GM18511 (cell line): ENCODE results near the gene MYO5C.

ENCODE experiments used
- ATAC-seq: cut with Tn5 transposase; IDR thresholded peaks from one replicate; pipeline ENCODE4 v1.9.1; 2021; ENCODE audit warnings: mild to moderate bottlenecking, moderate library complexity; ENCODE audit not compliant: unreplicated experiment

MYO5C gene

DNA sequence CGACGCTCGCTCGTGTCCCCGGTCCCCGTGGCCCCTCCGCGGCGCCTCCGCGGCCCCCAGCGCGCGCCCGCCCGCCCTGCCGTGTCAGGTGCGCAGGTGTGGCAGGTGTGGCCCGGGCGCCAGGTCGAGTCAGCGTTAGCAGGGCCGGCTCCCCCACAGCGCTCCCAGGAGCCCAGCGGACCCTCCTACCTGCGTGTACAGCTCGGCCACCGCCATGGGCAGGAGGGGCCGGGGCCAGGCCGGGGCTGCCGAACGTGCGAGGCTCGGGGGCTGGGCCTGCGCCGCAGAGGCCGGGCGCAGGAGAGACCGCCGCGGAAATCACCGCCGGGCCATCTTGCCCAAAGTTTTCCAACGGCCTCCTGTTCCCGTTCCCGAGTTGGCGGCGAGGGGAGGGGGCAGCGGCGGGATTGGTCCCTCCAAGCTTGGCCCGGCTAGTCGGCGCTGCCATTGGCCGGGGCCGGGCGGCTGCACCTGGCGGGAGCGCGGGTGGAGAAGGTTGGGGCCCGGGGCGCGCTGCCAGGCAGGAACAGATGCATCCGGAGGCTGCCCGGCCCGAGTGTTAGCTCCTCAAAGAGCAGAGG, at the start of gene MYO5C:
Gene MYO5C (minus strand): TSS at position 384 of the 581 bp plus-strand sequence. CDS start 168 bp downstream, at position 216.
- no peak for ATAC-seq

DNA sequence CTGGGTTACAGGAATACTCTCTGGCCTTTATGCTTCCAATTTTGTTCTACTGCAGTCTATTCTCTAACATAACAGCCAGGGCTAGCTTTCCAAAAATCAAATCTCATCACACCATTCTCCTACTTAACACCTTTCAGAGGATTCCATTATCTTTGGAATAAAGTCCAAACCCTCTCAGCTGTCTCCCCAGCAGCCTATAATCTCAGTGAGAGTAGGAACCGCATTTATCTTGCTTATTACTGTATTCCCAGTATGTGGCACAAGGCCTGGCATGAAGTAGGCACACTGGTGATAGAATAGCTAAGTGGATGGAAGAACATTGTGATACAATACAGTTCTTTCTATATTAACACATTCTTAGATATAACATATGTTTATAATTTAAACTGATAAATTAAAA, 49.0 kb upstream of the MYO5C start:
- ATAC-seq: no peak

- ATAC-seq: no peak
Measured at GRCh38 chr15:52343831-52344230, 48.2 kb upstream of the MYO5C start.

DNA sequence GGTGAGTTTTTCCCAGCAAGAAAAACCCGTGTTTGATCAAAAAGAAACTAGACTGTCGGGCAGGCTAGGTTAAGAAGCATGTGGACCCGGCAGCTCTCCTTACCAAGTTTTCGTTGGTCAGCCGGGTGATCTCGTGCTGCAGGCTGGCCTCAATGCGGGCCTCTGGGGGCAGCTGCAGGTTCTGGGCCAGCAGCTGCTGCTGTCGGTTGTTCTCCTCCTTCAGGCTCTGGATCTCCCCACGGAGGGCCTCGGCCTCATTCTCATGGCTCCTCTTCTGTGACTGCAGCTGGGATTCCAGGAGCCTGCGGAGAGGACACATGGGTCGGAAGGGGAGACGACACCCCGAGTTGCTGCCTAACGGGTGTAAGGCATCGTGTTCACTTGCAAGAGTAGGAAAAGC, 44.5 kb upstream of the MYO5C start:
- ATAC-seq: no peak

DNA sequence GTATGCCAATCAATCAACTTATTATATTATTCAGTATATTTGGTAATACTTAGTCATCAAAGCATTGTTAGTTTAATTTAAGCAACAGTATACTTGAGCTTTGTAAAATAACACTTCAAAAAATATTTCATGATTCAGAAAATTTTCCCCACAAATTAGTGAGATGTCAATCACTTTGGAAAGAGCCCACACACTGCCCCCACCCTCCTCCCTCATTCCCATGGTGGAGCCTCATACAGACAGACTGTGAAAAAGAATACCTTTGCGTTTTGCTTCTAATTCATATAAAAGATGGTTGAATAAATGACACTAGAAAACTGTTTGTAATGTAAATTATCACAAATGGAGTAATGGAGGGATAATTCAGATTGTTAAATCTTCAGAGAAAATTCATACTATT, 43.3 kb upstream of the MYO5C start:
- no peak for ATAC-seq

- no peak for ATAC-seq
Measured at GRCh38 chr15:52338058-52338457, 42.5 kb upstream of the MYO5C start.

DNA sequence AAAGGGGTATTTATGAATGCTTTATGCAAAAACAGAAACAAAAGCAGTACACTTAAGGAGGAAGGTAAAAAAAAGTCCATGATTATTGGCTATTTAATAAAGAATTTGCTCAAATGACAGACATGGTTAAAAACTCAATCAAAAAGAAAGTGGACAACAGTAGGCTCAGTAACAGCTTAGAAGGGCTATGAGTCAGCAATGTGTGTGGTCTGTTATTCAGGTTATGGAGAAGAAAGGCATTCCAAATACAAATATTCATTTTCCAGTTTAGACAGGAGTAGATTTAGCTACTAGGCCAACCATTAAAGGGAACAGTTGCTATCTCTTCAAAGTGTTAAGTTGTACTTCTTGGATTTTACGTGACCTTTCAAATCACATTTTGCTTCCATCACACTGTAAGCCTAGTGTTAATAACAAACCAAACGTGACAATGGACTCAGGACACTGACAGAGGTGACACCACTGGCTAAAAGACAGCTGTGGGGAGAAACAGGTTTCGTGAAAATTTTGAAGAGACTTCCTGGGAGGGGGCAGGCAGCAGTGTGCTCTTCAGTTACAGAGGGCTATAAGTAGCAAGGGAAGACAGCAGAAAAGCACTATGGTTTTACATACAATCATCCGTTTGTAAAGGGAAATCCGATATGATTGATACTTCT, 41.7 kb upstream of the MYO5C start:
- ATAC-seq: no peak

GRCh38 chr15:52336529-52336928, 40.9 kb upstream of the MYO5C start:
- ATAC-seq: no peak

GRCh38 chr15:52334491-52335160, 39.0 kb upstream of the MYO5C start:
- ATAC-seq: no peak

DNA sequence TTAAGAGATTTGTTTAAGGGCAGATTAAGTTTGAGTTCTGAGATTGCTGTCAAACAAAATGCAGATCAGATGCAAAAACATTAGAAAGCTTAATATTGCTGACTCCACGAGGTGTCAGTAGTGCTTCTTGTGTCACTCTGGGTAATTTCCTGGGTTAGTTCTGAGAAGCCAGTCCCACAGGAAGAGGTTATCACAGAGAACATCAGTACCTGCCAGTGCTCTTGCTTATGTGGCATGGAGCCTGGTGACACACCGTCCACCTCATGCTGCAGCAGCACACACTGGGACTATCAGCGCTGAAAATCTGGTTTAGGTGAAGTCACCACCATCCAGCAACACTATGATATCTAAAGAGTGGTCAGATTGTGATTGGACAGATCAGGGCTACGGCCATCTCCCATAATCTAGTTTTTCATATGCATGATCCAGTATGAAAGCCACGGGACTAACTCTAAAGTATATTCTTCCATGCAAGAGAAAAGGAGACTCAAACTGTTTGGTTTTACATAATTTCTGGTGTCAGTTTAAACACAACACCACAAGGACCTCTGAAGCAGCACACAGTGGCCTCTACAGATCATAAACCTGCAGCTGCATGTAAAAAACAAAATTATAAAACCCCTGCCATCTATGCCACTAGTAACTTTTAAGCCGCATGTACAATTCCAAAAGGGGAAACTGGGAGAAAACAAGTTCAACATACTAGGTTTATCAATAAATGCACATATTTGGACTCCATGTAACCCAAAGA, 36.1 kb upstream of the MYO5C start:
- peak; percentile 93 for ATAC-seq

GRCh38 chr15:52329987-52330386, 34.4 kb upstream of the MYO5C start:
- no peak for ATAC-seq

DNA sequence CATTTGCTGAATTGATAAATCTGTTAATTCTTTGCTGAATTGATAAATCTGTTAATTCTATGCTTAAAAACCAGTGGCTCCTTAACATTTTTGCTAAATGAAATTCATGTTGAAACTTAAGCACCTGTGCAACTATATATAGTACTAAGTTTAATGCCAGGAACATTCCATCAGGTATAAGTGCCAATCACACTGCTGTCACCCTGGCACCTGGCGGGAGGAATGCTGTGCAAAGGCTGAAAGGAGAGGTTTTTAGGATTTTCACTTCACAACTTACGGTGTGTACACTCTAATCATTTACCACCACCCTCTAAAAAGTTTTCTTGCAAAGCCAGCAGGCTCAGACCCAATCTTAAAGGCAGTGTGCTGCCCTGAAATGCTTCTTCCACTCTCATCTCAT, 33.5 kb upstream of the MYO5C start:
- ATAC-seq: no peak

GRCh38 chr15:52328680-52329079, 33.1 kb upstream of the MYO5C start:
- ATAC-seq: no peak

GRCh38 chr15:52326756-52327155, 31.2 kb upstream of the MYO5C start:
- ATAC-seq: no peak

DNA sequence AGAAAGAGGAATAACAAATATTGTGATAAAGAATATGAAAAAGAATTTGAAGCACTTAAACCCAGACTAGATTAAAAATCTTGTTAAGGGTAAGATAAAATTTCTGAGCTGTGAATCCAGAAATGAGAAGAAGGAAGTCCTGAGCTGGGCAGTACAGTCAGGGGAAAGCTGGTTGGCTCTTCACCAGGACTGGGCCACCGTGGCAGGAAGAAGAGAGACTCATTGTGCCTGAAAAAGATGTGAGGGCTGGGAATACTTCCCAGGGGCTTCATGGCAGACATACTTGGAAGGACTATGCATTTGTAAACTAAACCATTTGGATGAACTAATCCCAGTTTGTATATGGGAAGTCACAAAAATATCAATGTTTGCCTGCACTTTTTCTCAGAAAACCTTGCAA, 28.5 kb upstream of the MYO5C start:
- no peak for ATAC-seq

DNA sequence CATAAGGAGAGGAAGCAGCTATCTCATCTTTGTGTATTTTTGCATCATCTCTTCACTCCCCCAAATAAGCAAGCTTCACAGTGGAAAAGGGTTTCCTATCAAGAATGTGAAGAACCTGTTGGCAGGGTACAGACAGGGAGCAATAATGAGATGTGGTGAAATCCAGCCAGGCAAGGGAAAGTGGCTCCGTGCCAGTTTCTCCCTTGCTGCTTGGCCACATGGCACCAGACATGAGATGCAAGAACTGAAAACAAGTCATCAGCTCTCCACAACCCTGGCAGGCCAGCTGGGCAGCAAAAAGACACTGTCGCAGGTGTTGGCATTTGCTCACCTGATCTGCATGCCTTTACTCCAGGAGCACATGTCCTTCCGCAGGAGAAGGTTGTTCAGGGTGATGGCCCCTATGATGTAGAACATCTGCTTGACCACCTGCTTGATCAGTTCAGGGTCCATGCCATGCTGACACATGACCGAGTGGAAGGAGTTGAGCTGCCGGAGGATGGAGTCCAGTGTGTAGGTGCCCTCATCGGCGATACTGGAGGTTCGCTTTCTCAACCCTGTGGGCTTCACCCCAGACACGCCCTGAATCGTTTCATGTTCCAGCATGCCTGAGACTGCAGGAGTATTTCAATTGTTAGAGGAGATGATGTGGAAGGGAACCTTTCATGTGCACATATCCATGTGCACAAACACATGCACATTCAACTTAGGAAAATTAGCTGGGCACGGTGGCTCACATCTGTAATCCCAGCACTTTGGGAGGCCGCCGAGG, 23.3 kb upstream of the MYO5C start:
- ATAC-seq: no peak

DNA sequence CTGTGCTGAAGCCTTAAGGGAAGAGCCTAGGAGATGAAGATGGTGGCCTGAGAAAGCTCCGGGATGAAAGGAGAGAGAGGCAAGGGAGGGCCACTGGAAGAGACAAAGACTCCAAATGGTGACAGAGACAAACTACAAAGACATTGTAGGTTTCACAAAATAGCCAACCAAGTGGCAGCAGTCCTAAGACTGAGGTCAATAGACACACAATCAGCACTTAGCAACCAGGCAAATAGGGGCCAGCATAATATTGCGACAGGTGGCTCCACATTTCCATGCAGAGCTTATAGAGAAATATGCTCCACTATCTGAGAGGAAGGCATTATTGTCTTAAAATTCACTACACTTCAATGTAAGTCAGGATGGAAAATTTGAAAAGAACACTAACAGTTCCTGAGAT, 22.1 kb upstream of the MYO5C start:
- ATAC-seq: no peak

GRCh38 chr15:52317022-52317421, 21.4 kb upstream of the MYO5C start:
- no peak for ATAC-seq

- peak; percentile 73 for ATAC-seq
Measured at GRCh38 chr15:52309154-52309548, 13.5 kb upstream of the MYO5C start.

DNA sequence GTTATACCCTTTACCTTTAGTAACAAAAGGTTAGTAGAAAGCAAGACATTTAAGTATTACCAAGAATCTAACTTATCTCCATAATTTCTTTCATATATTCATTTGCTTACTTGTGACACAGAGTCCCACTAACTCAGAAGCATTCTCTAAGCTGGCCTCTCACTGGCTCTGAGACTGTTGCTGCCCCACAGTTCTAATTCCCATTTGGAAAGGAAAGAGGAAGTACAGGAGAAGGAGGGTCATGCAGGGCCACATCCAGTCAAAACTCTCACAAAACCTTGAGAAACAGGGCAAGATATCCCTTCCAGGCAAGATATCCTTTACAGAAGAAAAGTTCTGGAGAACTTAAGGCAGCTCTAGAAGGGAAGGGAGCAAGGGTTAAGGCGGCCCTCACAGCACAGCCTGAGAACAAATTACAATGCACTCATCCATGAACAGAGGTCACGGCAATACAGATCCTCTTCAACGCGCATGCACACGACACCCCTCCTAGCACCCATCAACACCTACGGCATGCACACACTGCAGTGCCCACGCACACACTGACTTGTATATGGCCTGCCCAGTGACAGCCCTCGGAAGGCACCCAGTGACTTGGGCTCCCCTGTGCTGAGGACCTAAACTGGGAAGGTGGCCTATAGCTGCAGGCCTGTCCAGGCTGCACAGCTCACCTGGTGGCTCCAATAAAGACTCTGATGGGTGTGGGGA, 13.0 kb upstream of the MYO5C start:
- ATAC-seq: peak; percentile 92
